DND-41 (cell line): ENCODE data around the gene PDZD8.

Source experiments
- ATAC-seq: fragments of 200-7000 bp; cut with Tn5 transposase; 3 replicates; pipeline ENCODE4 v1.9.1; 2021; ENCODE audit warnings: low read depth; ENCODE audit not compliant: insufficient read depth
- DNase-seq: peaks from one replicate; pipeline ENCODE4 v3.0.0-alpha.2; 2020
- H2AFZ ChIP-seq: 2 replicates; pipeline ENCODE4 v1.6.0; 2012; ENCODE audit warnings: low read depth, low read length
- H3K27ac ChIP-seq: 2 replicates; pipeline ENCODE4 v1.5.1; 2012; ENCODE audit warnings: low read length, inconsistent platforms
- H3K27me3 ChIP-seq: fragments of 200-600 bp; sonication (generic); 2 replicates; pipeline ENCODE4 v1.6.0; 2012; ENCODE audit warnings: low read length, mild to moderate bottlenecking, inconsistent platforms; ENCODE audit not compliant: insufficient read depth, poor library complexity
- H3K36me3 ChIP-seq: 2 replicates; pipeline ENCODE4 v1.5.1; 2012; ENCODE audit warnings: low read length, inconsistent platforms; ENCODE audit not compliant: insufficient read depth
- H3K4me1 ChIP-seq: 2 replicates; pipeline ENCODE4 v1.5.1; 2012; ENCODE audit warnings: mild to moderate bottlenecking, low read length; ENCODE audit not compliant: insufficient read depth
- H3K4me2 ChIP-seq: 2 replicates; pipeline ENCODE4 v1.6.0; 2012; ENCODE audit warnings: mild to moderate bottlenecking, moderate library complexity, low read length, inconsistent platforms; ENCODE audit not compliant: insufficient read depth
- H3K4me3 ChIP-seq, 2 experiments: fragments of 200-600 bp in 1 of 2; shearing (Covaris generic) in 1 of 2; 2 replicates each; pipeline ENCODE4 v1.5.1; 2012 to 2016; ENCODE audit warnings: inconsistent platforms in 2 of 2, low read length in 2 of 2, mild to moderate bottlenecking in 2 of 2, low read depth in 1 of 2, moderate library complexity in 1 of 2
- H3K79me2 ChIP-seq: 2 replicates; pipeline ENCODE4 v1.6.0; 2012; ENCODE audit warnings: low read length, inconsistent platforms; ENCODE audit not compliant: insufficient read depth
- H3K9ac ChIP-seq: 2 replicates; pipeline ENCODE4 v1.6.0; 2012; ENCODE audit warnings: low read depth, mild to moderate bottlenecking, inconsistent platforms, low read length, moderate library complexity
- H3K9me3 ChIP-seq: 2 replicates; pipeline ENCODE4 v1.5.1; 2012; ENCODE audit warnings: low read length, moderate library complexity, mild to moderate bottlenecking, inconsistent platforms; ENCODE audit not compliant: insufficient read depth, severe bottlenecking
- H4K20me1 ChIP-seq: 2 replicates; pipeline ENCODE4 v1.6.0; 2012; ENCODE audit warnings: low read length; ENCODE audit not compliant: insufficient read depth
- EZH2 ChIP-seq: IDR thresholded peaks from 3 replicates; pipeline ENCODE4 v1.6.1; 2012; ENCODE audit warnings: borderline replicate concordance, low read depth, mild to moderate bottlenecking, moderate library complexity, low read length, inconsistent platforms; ENCODE audit not compliant: severe bottlenecking
- TF ChIP-seq, protein P1 (sequence below): IDR thresholded peaks from 2 replicates; pipeline ENCODE4 v1.5.1; 2012; ENCODE audit warnings: borderline replicate concordance, low read length, moderate library complexity, mild to moderate bottlenecking; ENCODE audit not compliant: poor library complexity, severe bottlenecking; ENCODE audit errors: extremely low read depth

Gene PDZD8

DNA sequence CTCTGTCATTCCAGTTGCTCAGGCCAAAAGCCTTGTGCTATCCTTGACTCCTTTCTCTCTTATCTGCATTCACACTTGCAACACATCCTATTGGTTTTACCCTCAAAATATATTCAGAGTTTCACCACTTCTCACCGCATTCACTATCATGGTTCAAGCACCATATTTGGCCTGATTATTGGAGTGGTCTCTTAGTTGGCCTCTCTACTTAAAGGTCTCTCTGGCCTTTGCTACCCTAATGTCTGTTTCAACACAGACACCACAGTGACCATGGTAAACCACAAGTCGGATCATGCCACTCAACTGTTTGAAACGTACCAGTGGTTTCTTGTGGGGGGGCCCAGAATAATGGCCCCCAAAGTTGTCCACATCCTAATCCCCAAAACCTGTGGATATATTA lies 15.2 kb upstream of the PDZD8 start:
- no peaks in the 10 kb centered on the region for H3K9me3 ChIP-seq
- no peak overlapping the region for H2AFZ ChIP-seq
- H3K27me3 ChIP-seq = peaks cover 8% of the 10 kb centered on the region
- DNase-seq (no peak), ATAC-seq (no peak)
- no peaks in the 10 kb centered on the region for H3K36me3 ChIP-seq
- no peak overlapping the region for H3K27ac ChIP-seq
- H4K20me1 ChIP-seq = no peaks in the 10 kb centered on the region
- H3K4me3 ChIP-seq = no peak overlapping the region
- no peaks in the 10 kb centered on the region for H3K79me2 ChIP-seq
- no peak overlapping the region for H3K4me2 ChIP-seq
- TF ChIP-seq, protein P1, sequence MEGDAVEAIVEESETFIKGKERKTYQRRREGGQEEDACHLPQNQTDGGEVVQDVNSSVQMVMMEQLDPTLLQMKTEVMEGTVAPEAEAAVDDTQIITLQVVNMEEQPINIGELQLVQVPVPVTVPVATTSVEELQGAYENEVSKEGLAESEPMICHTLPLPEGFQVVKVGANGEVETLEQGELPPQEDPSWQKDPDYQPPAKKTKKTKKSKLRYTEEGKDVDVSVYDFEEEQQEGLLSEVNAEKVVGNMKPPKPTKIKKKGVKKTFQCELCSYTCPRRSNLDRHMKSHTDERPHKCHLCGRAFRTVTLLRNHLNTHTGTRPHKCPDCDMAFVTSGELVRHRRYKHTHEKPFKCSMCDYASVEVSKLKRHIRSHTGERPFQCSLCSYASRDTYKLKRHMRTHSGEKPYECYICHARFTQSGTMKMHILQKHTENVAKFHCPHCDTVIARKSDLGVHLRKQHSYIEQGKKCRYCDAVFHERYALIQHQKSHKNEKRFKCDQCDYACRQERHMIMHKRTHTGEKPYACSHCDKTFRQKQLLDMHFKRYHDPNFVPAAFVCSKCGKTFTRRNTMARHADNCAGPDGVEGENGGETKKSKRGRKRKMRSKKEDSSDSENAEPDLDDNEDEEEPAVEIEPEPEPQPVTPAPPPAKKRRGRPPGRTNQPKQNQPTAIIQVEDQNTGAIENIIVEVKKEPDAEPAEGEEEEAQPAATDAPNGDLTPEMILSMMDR = no peak
- no peak for TF ChIP-seq EZH2
- H3K9ac ChIP-seq = no peak overlapping the region
- H3K4me1 ChIP-seq = no peaks in the 10 kb centered on the region

- no peak for TF ChIP-seq EZH2
- TF ChIP-seq, protein P1 = no peak
- H3K36me3 ChIP-seq = no peaks in the 10 kb centered on the region
Observed at GRCh38 chr10:117386805-117387204, 11.6 kb upstream of the PDZD8 start.

GRCh38 chr10:117382861-117383260 lies 7.6 kb upstream of the PDZD8 start:
- H4K20me1 ChIP-seq = no peaks in the 10 kb centered on the region
- no peak overlapping the region for H3K4me2 ChIP-seq
- H3K4me1 ChIP-seq = no peaks in the 10 kb centered on the region
- no peak overlapping the region for H2AFZ ChIP-seq
- TF ChIP-seq EZH2 = no peak
- TF ChIP-seq, protein P1 = no peak
- DNase-seq (no peak), ATAC-seq (no peak)
- no peak overlapping the region for H3K9ac ChIP-seq
- H3K27me3 ChIP-seq = peaks cover 24% of the 10 kb centered on the region
- no peak overlapping the region for H3K27ac ChIP-seq
- no peaks in the 10 kb centered on the region for H3K36me3 ChIP-seq
- H3K4me3 ChIP-seq = no peak overlapping the region
- H3K79me2 ChIP-seq = no peaks in the 10 kb centered on the region
- no peaks in the 10 kb centered on the region for H3K9me3 ChIP-seq

More at GRCh38 chr10:117386805-117387204, 11.6 kb upstream of the PDZD8 start:
- Histone ChIP-seq H3K9ac (no peak overlapping the region), H4K20me1 (no peaks in the 10 kb centered on the region), H3K27me3 (peaks cover 5% of the 10 kb centered on the region), H3K9me3 (no peaks in the 10 kb centered on the region), H3K79me2 (no peaks in the 10 kb centered on the region), H3K27ac (no peak overlapping the region), H3K4me1 (no peaks in the 10 kb centered on the region), H2AFZ (no peak overlapping the region), H3K4me2 (no peak overlapping the region), H3K4me3 (no peak overlapping the region)
- no peak for DNase-seq
- no peak for ATAC-seq
